ENCODE data around the gene C20orf96.

The C20orf96 gene

DNA sequence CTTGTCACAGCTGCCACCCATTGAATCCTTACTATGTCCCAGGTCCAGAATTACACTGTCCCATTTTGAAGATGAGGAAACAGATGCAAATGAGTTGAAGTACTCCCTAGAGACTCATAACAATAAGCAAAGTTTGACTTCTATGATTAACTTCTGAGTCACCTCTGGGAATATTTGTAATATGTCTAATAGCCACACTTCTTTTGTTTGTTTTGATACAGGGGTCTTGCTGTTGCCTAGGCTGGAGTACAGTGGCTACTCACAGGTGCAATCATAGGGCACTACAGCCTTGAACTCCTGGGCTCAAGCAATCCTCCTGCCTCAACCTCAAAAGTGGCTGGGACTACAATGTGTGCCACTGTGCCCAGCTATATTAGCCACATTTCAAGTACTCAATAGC is 23.4 kb upstream of the C20orf96 start:
- no peak overlapping the region for H3K14ac ChIP-seq (ENCODE audit: low read length)
- no peak overlapping the region for H3K18ac ChIP-seq (ENCODE audit: low read length)
- no peak overlapping the region for H2BK15ac ChIP-seq (ENCODE audit: low read length)
- no peak overlapping the region for H3K4me2 ChIP-seq (ENCODE audit: insufficient read depth, low read length, poor library complexity, severe bottlenecking)
- no peaks in the 10 kb centered on the region for H3K36me3 ChIP-seq (replicated peaks in 1 of 2; ENCODE audit: control insufficient read depth in 2 of 2, insufficient read depth in 2 of 2, low read length in 2 of 2)
- H3K4me1 ChIP-seq (ENCODE audit: control insufficient read depth in 2 of 2, insufficient read depth in 1 of 2, low read depth in 1 of 2, low read length in 2 of 2): peaks cover 1 to 8% of the 10 kb centered on the region in 2 donors
- no peak overlapping the region for H3K4ac ChIP-seq (ENCODE audit: low read length)
- no peak overlapping the region for H2BK5ac ChIP-seq (ENCODE audit: low read length)
- H3K4me3 ChIP-seq (ENCODE audit: low read length in 2 of 2): no peak overlapping the region
- no peak overlapping the region for H2AK5ac ChIP-seq (ENCODE audit: low read depth, low read length)
- H3K9ac ChIP-seq (ENCODE audit: low read depth, low read length, poor library complexity): no peak overlapping the region
- no peak overlapping the region for H2BK12ac ChIP-seq (ENCODE audit: low read length)
- H3K79me1 ChIP-seq (ENCODE audit: low read depth, low read length): no peaks in the 10 kb centered on the region
- no peak overlapping the region for H3K27ac ChIP-seq (replicated peaks; ENCODE audit: low read length)
- H3K27me3 ChIP-seq (ENCODE audit: control insufficient read depth in 3 of 3, insufficient read depth in 3 of 3, low read depth in 1 of 3, low read length in 3 of 3): no peaks in the 10 kb centered on the region
- H2AFZ ChIP-seq (ENCODE audit: low read length): no peak overlapping the region
- H4K91ac ChIP-seq (ENCODE audit: low read depth, low read length, poor library complexity): no peak overlapping the region
- DNase-seq (ENCODE audit: low spot score): no peak
- H2BK120ac ChIP-seq (ENCODE audit: low read depth, low read length): no peak overlapping the region
- H3K9me3 ChIP-seq (replicated peaks in 1 of 2; ENCODE audit: control insufficient read depth in 2 of 2, insufficient read depth in 1 of 2, low read depth in 1 of 2, low read length in 2 of 2): no peaks in the 10 kb centered on the region
- H3K23ac ChIP-seq (ENCODE audit: low read depth, low read length, poor library complexity): no peak overlapping the region
- H4K8ac ChIP-seq (ENCODE audit: low read depth, low read length): no peak overlapping the region

DNA sequence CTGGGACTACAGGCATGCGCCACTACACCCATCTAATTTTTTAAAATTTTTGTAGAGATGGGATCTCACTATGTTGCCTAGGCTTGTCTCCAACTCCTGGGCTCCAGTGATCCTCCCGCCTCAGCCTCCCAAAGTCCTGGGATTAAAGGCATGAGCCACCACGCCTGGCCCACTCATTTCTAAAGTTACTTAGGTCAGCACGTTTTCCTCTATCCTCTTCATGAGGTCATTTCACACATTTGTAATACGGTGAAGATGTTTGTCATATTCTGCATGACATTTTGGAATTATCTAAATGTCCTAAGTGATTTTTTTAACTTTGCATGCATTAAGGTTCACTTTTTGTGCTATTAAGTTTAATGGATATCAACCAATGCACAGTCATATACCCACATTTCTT is 22.9 kb upstream of the C20orf96 start:
- Histone ChIP-seq H2BK120ac (ENCODE audit: low read depth, low read length) (no peak overlapping the region), H2BK12ac (ENCODE audit: low read length) (no peak overlapping the region), H4K91ac (ENCODE audit: low read depth, low read length, poor library complexity) (no peak overlapping the region), H3K27me3 (ENCODE audit: control insufficient read depth in 3 of 3, insufficient read depth in 3 of 3, low read depth in 1 of 3, low read length in 3 of 3) (no peaks in the 10 kb centered on the region), H3K36me3 (replicated peaks in 1 of 2; ENCODE audit: control insufficient read depth in 2 of 2, insufficient read depth in 2 of 2, low read length in 2 of 2) (no peaks in the 10 kb centered on the region), H4K8ac (ENCODE audit: low read depth, low read length) (no peak overlapping the region), H3K4me2 (ENCODE audit: insufficient read depth, low read length, poor library complexity, severe bottlenecking) (no peak overlapping the region), H3K9ac (ENCODE audit: low read depth, low read length, poor library complexity) (no peak overlapping the region), H3K27ac (replicated peaks; ENCODE audit: low read length) (no peak overlapping the region), H2BK5ac (ENCODE audit: low read length) (no peak overlapping the region), H2AK5ac (ENCODE audit: low read depth, low read length) (no peak overlapping the region), H3K4me3 (ENCODE audit: low read length in 2 of 2) (no peak overlapping the region), H2AFZ (ENCODE audit: low read length) (no peak overlapping the region), H3K4me1 (ENCODE audit: control insufficient read depth in 2 of 2, insufficient read depth in 1 of 2, low read depth in 1 of 2, low read length in 2 of 2) (peaks cover 4 to 10% of the 10 kb centered on the region in 2 donors), H3K23ac (ENCODE audit: low read depth, low read length, poor library complexity) (no peak overlapping the region), H2BK15ac (ENCODE audit: low read length) (no peak overlapping the region), H3K9me3 (replicated peaks in 1 of 2; ENCODE audit: control insufficient read depth in 2 of 2, insufficient read depth in 1 of 2, low read depth in 1 of 2, low read length in 2 of 2) (no peaks in the 10 kb centered on the region), H3K4ac (ENCODE audit: low read length) (no peak overlapping the region), H3K14ac (ENCODE audit: low read length) (no peak overlapping the region), H3K18ac (ENCODE audit: low read length) (no peak overlapping the region), H3K79me1 (ENCODE audit: low read depth, low read length) (no peaks in the 10 kb centered on the region)
- WGBS, 2 donors (ENCODE audit: extremely low coverage in 2 of 2, insufficient read length in 2 of 2, insufficient replicate concordance in 1 of 2): no CpG with 5 or more reads among the region's 5 CpGs
- DNase-seq (ENCODE audit: low spot score): no peak

DNA sequence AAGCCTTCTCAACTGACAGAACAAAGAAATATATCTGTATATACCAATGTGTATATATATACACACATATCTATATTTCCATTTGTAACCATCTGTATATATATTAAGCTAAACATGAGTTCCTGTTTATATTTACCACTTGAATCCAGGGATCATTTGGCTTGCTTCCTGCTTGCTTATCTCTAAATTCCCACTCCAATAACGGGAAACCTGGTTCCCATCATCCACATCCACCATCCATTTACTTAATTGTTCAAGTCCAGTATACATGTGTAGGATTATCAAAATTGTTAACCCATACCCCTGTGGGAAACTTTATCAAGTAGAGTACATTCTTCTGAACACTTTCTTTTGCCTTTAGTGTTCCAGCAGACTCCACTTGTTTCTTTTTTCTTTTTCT is 22.3 kb upstream of the C20orf96 start:
- WGBS, 2 donors (ENCODE audit: extremely low coverage in 2 of 2, insufficient read length in 2 of 2, insufficient replicate concordance in 1 of 2): no CpG with 5 or more reads among the region's 1 CpG
- Histone ChIP-seq H4K91ac (ENCODE audit: low read depth, low read length, poor library complexity) (no peak overlapping the region), H3K4me1 (ENCODE audit: control insufficient read depth in 2 of 2, insufficient read depth in 1 of 2, low read depth in 1 of 2, low read length in 2 of 2) (peaks cover 4 to 10% of the 10 kb centered on the region in 2 donors), H3K9me3 (replicated peaks in 1 of 2; ENCODE audit: control insufficient read depth in 2 of 2, insufficient read depth in 1 of 2, low read depth in 1 of 2, low read length in 2 of 2) (no peaks in the 10 kb centered on the region), H3K4ac (ENCODE audit: low read length) (no peak overlapping the region), H3K27ac (replicated peaks; ENCODE audit: low read length) (no peak overlapping the region), H3K23ac (ENCODE audit: low read depth, low read length, poor library complexity) (no peak overlapping the region), H3K36me3 (replicated peaks in 1 of 2; ENCODE audit: control insufficient read depth in 2 of 2, insufficient read depth in 2 of 2, low read length in 2 of 2) (no peaks in the 10 kb centered on the region), H3K4me3 (ENCODE audit: low read length in 2 of 2) (no peak overlapping the region), H2AFZ (ENCODE audit: low read length) (no peak overlapping the region), H4K8ac (ENCODE audit: low read depth, low read length) (no peak overlapping the region), H3K9ac (ENCODE audit: low read depth, low read length, poor library complexity) (no peak overlapping the region), H3K18ac (ENCODE audit: low read length) (no peak overlapping the region), H2BK12ac (ENCODE audit: low read length) (no peak overlapping the region), H3K79me1 (ENCODE audit: low read depth, low read length) (no peaks in the 10 kb centered on the region), H3K27me3 (ENCODE audit: control insufficient read depth in 3 of 3, insufficient read depth in 3 of 3, low read depth in 1 of 3, low read length in 3 of 3) (no peaks in the 10 kb centered on the region), H2BK5ac (ENCODE audit: low read length) (no peak overlapping the region), H3K14ac (ENCODE audit: low read length) (no peak overlapping the region), H2BK120ac (ENCODE audit: low read depth, low read length) (no peak overlapping the region), H2BK15ac (ENCODE audit: low read length) (no peak overlapping the region), H2AK5ac (ENCODE audit: low read depth, low read length) (no peak overlapping the region), H3K4me2 (ENCODE audit: insufficient read depth, low read length, poor library complexity, severe bottlenecking) (no peak overlapping the region)
- DNase-seq (ENCODE audit: low spot score): no peak

DNA sequence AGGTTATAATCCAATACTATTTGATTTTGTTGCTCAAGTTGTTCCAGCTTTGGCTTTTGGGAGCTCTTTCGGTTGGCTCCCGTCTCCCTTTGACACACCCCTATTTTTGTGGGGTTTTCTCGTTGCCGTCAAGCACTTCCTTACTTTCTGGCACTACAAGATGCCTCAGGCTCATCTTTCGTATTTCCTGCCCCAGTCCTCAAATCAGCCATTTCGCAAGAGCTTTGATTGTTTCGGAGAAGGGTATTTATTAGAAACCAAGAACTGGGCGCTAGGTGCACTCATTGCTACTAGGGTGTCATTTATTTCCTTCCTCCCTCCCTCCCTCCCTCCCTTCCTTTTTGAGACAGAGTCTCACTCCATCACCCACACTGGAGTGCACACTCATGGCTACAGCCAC is 21.5 kb upstream of the C20orf96 start:
- Histone ChIP-seq H3K23ac (ENCODE audit: low read depth, low read length, poor library complexity) (no peak overlapping the region), H3K27ac (replicated peaks; ENCODE audit: low read length) (no peak overlapping the region)
- no CpG with 5 or more reads among the region's 8 CpGs for WGBS, 2 donors (ENCODE audit: extremely low coverage in 2 of 2, insufficient read length in 2 of 2, insufficient replicate concordance in 1 of 2)

More for the DNA sequence above, 21.5 kb upstream of the C20orf96 start:
- H2BK5ac ChIP-seq (ENCODE audit: low read length): no peak overlapping the region
- no peak overlapping the region for H2BK15ac ChIP-seq (ENCODE audit: low read length)
- no peak for DNase-seq (ENCODE audit: low spot score)
- no peaks in the 10 kb centered on the region for H3K27me3 ChIP-seq (ENCODE audit: control insufficient read depth in 3 of 3, insufficient read depth in 3 of 3, low read depth in 1 of 3, low read length in 3 of 3)
- H3K18ac ChIP-seq (ENCODE audit: low read length): no peak overlapping the region
- peaks cover 4 to 10% of the 10 kb centered on the region in 2 donors for H3K4me1 ChIP-seq (ENCODE audit: control insufficient read depth in 2 of 2, insufficient read depth in 1 of 2, low read depth in 1 of 2, low read length in 2 of 2)
- no peaks in the 10 kb centered on the region for H3K36me3 ChIP-seq (replicated peaks in 1 of 2; ENCODE audit: control insufficient read depth in 2 of 2, insufficient read depth in 2 of 2, low read length in 2 of 2)
- no peaks in the 10 kb centered on the region for H3K9me3 ChIP-seq (replicated peaks in 1 of 2; ENCODE audit: control insufficient read depth in 2 of 2, insufficient read depth in 1 of 2, low read depth in 1 of 2, low read length in 2 of 2)
- no peak overlapping the region for H2BK120ac ChIP-seq (ENCODE audit: low read depth, low read length)
- H3K4me3 ChIP-seq (ENCODE audit: low read length in 2 of 2): no peak overlapping the region
- no peak overlapping the region for H4K91ac ChIP-seq (ENCODE audit: low read depth, low read length, poor library complexity)
- H3K4ac ChIP-seq (ENCODE audit: low read length): no peak overlapping the region
- H3K79me1 ChIP-seq (ENCODE audit: low read depth, low read length): no peaks in the 10 kb centered on the region
- H3K9ac ChIP-seq (ENCODE audit: low read depth, low read length, poor library complexity): no peak overlapping the region
- no peak overlapping the region for H2BK12ac ChIP-seq (ENCODE audit: low read length)
- H4K8ac ChIP-seq (ENCODE audit: low read depth, low read length): no peak overlapping the region
- H2AFZ ChIP-seq (ENCODE audit: low read length): no peak overlapping the region
- H3K4me2 ChIP-seq (ENCODE audit: insufficient read depth, low read length, poor library complexity, severe bottlenecking): no peak overlapping the region
- H3K14ac ChIP-seq (ENCODE audit: low read length): no peak overlapping the region
- no peak overlapping the region for H2AK5ac ChIP-seq (ENCODE audit: low read depth, low read length)

All from neuronal stem cell (in vitro differentiated cells).